Esophagus muscularis mucosa (tissue), 3 donors: ENCODE results near the gene PCIF1.

Source experiments
- POLR2A ChIP-seq: fragments of 450-650 bp; IDR thresholded peaks from one replicate; pipeline ENCODE4 v1.6.1; 2017; ENCODE audit warnings: antibody characterized with exemption, moderate library complexity, mild to moderate bottlenecking, low read depth
- POLR2AphosphoS5 ChIP-seq, 2 donors: sonication (generic); formaldehyde crosslinking; IDR thresholded peaks; one replicate each; pipeline ENCODE4 v1.6.1; 2017; ENCODE audit warnings: antibody characterized with exemption in 2 of 2
- TF ChIP-seq, protein P1 (sequence below), 3 experiments: fragments of 200-600 bp in 2 of 3; fragments of 450-650 bp in 1 of 3; sonication (generic) in 2 of 3; IDR thresholded peaks; one replicate each; pipeline ENCODE4 v1.5.1; 2017 to 2019; ENCODE audit warnings: antibody characterized with exemption in 3 of 3, mild to moderate bottlenecking in 2 of 3, moderate library complexity in 1 of 3

DNA sequence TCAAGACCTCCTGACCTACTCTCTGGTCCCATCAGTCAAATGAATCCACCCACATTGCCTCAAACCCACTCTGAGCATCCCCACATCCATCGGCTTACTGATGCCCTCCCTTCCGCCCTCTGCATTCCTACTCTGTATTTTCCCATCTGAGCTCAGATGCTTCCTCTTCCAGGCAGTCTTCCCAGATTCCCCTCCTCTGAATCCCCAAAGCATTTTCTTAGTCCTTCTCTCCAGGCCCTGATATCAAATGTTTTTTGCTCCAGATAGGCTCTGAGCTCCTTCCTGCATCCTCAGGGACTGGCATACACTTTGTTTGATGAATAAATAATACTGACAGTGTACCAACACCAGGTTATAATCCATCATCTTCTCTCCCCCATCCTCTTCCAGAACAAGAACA is 26.4 kb upstream of the PCIF1 start:
- TF ChIP-seq, protein P1, sequence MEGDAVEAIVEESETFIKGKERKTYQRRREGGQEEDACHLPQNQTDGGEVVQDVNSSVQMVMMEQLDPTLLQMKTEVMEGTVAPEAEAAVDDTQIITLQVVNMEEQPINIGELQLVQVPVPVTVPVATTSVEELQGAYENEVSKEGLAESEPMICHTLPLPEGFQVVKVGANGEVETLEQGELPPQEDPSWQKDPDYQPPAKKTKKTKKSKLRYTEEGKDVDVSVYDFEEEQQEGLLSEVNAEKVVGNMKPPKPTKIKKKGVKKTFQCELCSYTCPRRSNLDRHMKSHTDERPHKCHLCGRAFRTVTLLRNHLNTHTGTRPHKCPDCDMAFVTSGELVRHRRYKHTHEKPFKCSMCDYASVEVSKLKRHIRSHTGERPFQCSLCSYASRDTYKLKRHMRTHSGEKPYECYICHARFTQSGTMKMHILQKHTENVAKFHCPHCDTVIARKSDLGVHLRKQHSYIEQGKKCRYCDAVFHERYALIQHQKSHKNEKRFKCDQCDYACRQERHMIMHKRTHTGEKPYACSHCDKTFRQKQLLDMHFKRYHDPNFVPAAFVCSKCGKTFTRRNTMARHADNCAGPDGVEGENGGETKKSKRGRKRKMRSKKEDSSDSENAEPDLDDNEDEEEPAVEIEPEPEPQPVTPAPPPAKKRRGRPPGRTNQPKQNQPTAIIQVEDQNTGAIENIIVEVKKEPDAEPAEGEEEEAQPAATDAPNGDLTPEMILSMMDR (IDR thresholded peaks at IDR 0.05): no peak
- TF ChIP-seq POLR2A (no peak), POLR2AphosphoS5 (IDR thresholded peaks at IDR 0.05) (no peak)
